Neuronal stem cell (in vitro differentiated cells): ENCODE results near the gene ZBTB20.
A peak's percentile ranks its signal among the peaks of the same experiment; 100 is the strongest.

Experiments
- DNase-seq: peaks from one replicate; pipeline ENCODE4 v3.0.0-alpha.2; 2013; ENCODE audit warnings: low spot score
- H2AFZ ChIP-seq: one replicate; pipeline ENCODE4 v1.6.1; 2013; ENCODE audit warnings: mild to moderate bottlenecking, low read length, inconsistent platforms
- H2AK5ac ChIP-seq: 2 replicates; pipeline ENCODE4 v1.6.1; 2013; ENCODE audit warnings: low read depth, mild to moderate bottlenecking, inconsistent platforms, low read length, moderate library complexity, mixed read lengths
- H2BK120ac ChIP-seq: 2 replicates; pipeline ENCODE4 v1.6.1; 2013; ENCODE audit warnings: low read depth, mild to moderate bottlenecking, inconsistent platforms, low read length, moderate library complexity, mixed read lengths
- H2BK12ac ChIP-seq: one replicate; pipeline ENCODE4 v1.6.1; 2013; ENCODE audit warnings: low read length, inconsistent platforms
- H2BK15ac ChIP-seq: 2 replicates; pipeline ENCODE4 v1.6.1; 2013; ENCODE audit warnings: mild to moderate bottlenecking, low read length, inconsistent platforms, mixed read lengths
- H2BK5ac ChIP-seq: one replicate; pipeline ENCODE4 v1.6.1; 2013; ENCODE audit warnings: inconsistent platforms, mild to moderate bottlenecking, low read length, moderate library complexity
- H3K14ac ChIP-seq: one replicate; pipeline ENCODE4 v1.6.1; 2013; ENCODE audit warnings: low read length, inconsistent platforms
- H3K18ac ChIP-seq: 2 replicates; pipeline ENCODE4 v1.6.1; 2013; ENCODE audit warnings: low read length, inconsistent platforms
- H3K23ac ChIP-seq: 2 replicates; pipeline ENCODE4 v1.6.1; 2013; ENCODE audit warnings: low read depth, mild to moderate bottlenecking, mixed read lengths, low read length, inconsistent platforms; ENCODE audit not compliant: poor library complexity
- H3K27ac ChIP-seq: replicated peaks from 3 replicates; pipeline ENCODE4 v1.5.1; 2013; ENCODE audit warnings: low read length, inconsistent platforms
- H3K27me3 ChIP-seq, 3 experiments: 2 replicates each; pipeline ENCODE4 v1.6.1; 2013; ENCODE audit warnings: low read length in 3 of 3, mild to moderate bottlenecking in 2 of 3, inconsistent platforms in 1 of 3, low read depth in 1 of 3, mixed read lengths in 1 of 3, moderate library complexity in 1 of 3; ENCODE audit not compliant: control insufficient read depth in 3 of 3, insufficient read depth in 3 of 3
- H3K36me3 ChIP-seq, 2 donors: replicated peaks in 1 of 2; 2 replicates each; pipeline ENCODE4 v1.6.1; 2013; ENCODE audit warnings: low read length in 2 of 2; ENCODE audit not compliant: control insufficient read depth in 2 of 2, insufficient read depth in 2 of 2
- H3K4ac ChIP-seq: 2 replicates; pipeline ENCODE4 v1.6.1; 2013; ENCODE audit warnings: inconsistent platforms, mild to moderate bottlenecking, low read length, moderate library complexity
- H3K4me1 ChIP-seq, 2 donors: 1 replicate in 1 of 2; 2 replicates in 1 of 2; pipeline ENCODE4 v1.6.1; 2013; ENCODE audit warnings: low read length in 2 of 2, low read depth in 1 of 2; ENCODE audit not compliant: control insufficient read depth in 2 of 2, insufficient read depth in 1 of 2
- H3K4me2 ChIP-seq: one replicate; pipeline ENCODE4 v1.6.1; 2013; ENCODE audit warnings: mild to moderate bottlenecking, low read length, inconsistent platforms; ENCODE audit not compliant: insufficient read depth, poor library complexity, severe bottlenecking
- H3K4me3 ChIP-seq, 2 donors: 2 replicates each; pipeline ENCODE4 v1.5.1; 2013; ENCODE audit warnings: low read length in 2 of 2, mild to moderate bottlenecking in 2 of 2, inconsistent platforms in 1 of 2, moderate library complexity in 1 of 2
- H3K79me1 ChIP-seq: one replicate; pipeline ENCODE4 v1.6.1; 2013; ENCODE audit warnings: low read depth, mild to moderate bottlenecking, inconsistent platforms, low read length, moderate library complexity
- H3K9ac ChIP-seq: one replicate; pipeline ENCODE4 v1.6.1; 2013; ENCODE audit warnings: mild to moderate bottlenecking, low read depth, low read length, inconsistent platforms; ENCODE audit not compliant: poor library complexity
- H3K9me3 ChIP-seq, 2 donors: replicated peaks in 1 of 2; 2 replicates each; pipeline versions ENCODE3 to v1.6.1; 2013; ENCODE audit warnings: low read length in 2 of 2, mild to moderate bottlenecking in 2 of 2, inconsistent platforms in 1 of 2, low read depth in 1 of 2, mixed read lengths in 1 of 2, moderate library complexity in 1 of 2; ENCODE audit not compliant: control insufficient read depth in 2 of 2, insufficient read depth in 1 of 2
- H4K8ac ChIP-seq: one replicate; pipeline ENCODE4 v1.6.1; 2013; ENCODE audit warnings: low read depth, mild to moderate bottlenecking, inconsistent platforms, low read length, moderate library complexity
- H4K91ac ChIP-seq: one replicate; pipeline ENCODE4 v1.6.1; 2013; ENCODE audit warnings: low read length, low read depth, mild to moderate bottlenecking, inconsistent platforms; ENCODE audit not compliant: poor library complexity
- WGBS, 2 donors: extraction: QIAGEN DNeasy Blood & Tissue Kit; methylation state at CpG; one replicate each; pipeline ENCODE4 v1.1.7; 2013; ENCODE audit warnings: missing lambda C conversion rate in 2 of 2, mixed read lengths in 1 of 2; ENCODE audit not compliant: insufficient read length in 2 of 2, insufficient replicate concordance in 1 of 2; ENCODE audit errors: extremely low coverage in 2 of 2; 5-methylcytosine and 5-hydroxymethylcytosine counted together

Gene ZBTB20

DNA sequence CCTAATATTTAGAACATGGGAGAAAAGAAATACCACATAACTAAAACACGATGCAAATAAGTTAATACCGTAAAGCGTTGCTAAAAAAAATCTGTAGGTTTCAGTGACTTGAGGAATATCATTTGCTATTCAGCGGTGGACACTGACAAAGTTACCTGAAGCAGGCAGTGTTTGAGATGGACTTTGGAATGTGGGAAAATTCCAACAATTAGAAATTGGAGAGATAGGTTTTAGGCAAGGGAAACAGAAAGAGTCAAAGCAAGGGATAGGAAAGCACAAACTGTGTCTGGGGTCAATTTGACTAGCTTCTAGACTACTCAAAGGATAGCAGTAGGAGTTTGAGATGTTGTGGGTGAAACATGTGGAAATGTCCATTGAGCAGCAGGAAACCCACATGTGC, 680.3 kb downstream of the ZBTB20 start:
- Histone ChIP-seq H3K9ac (no peak overlapping the region), H2AFZ (no peak overlapping the region), H3K4me1 (peaks cover 0 to 3% of the 10 kb centered on the region in 2 donors), H4K8ac (no peak overlapping the region), H2BK5ac (no peak overlapping the region), H3K4me2 (no peak overlapping the region), H2BK12ac (no peak overlapping the region), H3K18ac (no peak overlapping the region), H3K27ac (no peak overlapping the region), H3K14ac (no peak overlapping the region), H3K79me1 (no peaks in the 10 kb centered on the region), H3K27me3 (no peaks in the 10 kb centered on the region), H4K91ac (no peak overlapping the region), H2AK5ac (no peak overlapping the region), H3K23ac (no peak overlapping the region), H3K4me3 (no peak overlapping the region), H3K36me3 (no peaks in the 10 kb centered on the region), H3K4ac (no peak overlapping the region), H2BK15ac (no peak overlapping the region), H3K9me3 (no peaks in the 10 kb centered on the region), H2BK120ac (no peak overlapping the region)
- DNase-seq, result no peak
- WGBS, 2 donors, result no CpG with 5 or more reads among the region's 4 CpGs

DNA sequence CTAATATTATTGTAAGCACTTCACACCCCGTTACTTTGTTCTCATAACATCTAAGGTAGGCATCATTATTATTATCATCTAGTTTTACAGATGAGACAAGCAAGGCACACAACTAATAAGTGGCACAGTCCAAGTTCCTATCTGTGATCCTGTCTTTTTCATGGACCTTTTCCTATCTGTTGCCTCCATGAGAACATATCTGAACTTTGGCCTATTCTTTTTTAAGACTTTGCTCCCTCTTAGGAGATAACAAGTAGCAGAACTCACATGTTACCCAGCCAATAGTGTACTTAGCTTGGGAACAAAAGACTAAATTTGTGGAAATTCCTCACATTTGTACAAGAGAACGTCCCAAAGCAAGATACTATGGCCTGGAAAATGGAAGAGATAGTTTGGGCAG, 680.8 kb downstream of the ZBTB20 start:
- Histone ChIP-seq H3K27ac (no peak overlapping the region), H3K9me3 (no peaks in the 10 kb centered on the region), H2BK120ac (no peak overlapping the region), H2BK12ac (no peak overlapping the region), H3K4me3 (no peak overlapping the region), H2AFZ (no peak overlapping the region), H3K14ac (no peak overlapping the region), H3K9ac (no peak overlapping the region), H2AK5ac (no peak overlapping the region), H3K27me3 (no peaks in the 10 kb centered on the region), H3K18ac (no peak overlapping the region), H3K79me1 (no peaks in the 10 kb centered on the region), H2BK5ac (no peak overlapping the region), H4K91ac (no peak overlapping the region), H3K4ac (no peak overlapping the region), H3K36me3 (no peaks in the 10 kb centered on the region), H3K23ac (no peak overlapping the region), H3K4me1 (peaks cover 0 to 3% of the 10 kb centered on the region in 2 donors), H3K4me2 (no peak overlapping the region), H2BK15ac (no peak overlapping the region), H4K8ac (no peak overlapping the region)
- WGBS, 2 donors, result no CpG with 5 or more reads among the region's 2 CpGs
- DNase-seq, result no peak

DNA sequence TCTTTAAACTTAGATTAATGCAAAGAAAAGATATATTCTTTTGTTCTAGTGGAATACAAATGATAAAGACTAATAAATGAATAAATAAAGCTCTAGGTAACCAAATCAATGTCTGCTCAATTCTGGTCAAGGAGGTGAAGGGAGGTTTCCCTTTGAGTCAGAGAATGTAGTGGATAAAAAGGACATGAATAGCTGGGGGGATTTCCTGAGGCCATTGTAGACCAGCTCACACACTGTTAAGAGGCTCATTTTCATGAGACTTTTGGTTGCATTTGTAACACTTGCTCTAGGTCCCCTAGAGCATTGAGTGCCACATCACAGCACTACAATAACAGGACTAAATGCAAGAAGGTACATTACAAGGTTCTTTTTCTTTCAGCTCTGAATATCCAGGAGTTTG, 682.5 kb downstream of the ZBTB20 start:
- H3K9ac ChIP-seq, result no peak overlapping the region
- DNase-seq, result peak; percentile 23
- H3K4me2 ChIP-seq, result no peak overlapping the region

DNA sequence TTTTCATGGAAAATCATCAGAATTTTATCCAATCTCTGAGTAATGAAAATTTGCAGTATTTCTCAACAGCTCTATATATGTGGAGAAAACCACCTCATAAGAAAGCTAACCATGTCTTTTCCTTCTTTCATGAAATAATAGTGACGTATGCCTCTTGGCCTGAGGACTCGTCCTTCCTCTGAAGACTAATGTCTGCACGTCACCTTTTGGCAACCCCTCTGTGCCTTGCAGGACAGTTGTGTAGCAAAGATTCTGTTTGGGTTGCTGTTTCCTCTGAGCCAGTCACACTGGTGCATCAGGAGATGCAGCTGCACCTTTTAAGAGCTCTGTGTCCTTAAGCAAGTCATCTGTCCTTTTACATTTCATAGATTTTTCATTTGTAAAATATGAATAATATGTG, 684.3 kb downstream of the ZBTB20 start:
- Histone ChIP-seq H3K36me3 (no peaks in the 10 kb centered on the region), H4K91ac (no peak overlapping the region), H3K9me3 (no peaks in the 10 kb centered on the region), H4K8ac (no peak overlapping the region), H3K14ac (no peak overlapping the region), H2AK5ac (no peak overlapping the region), H2BK5ac (no peak overlapping the region), H3K27ac (no peak overlapping the region), H2BK15ac (no peak overlapping the region), H3K4me1 (peaks cover 0 to 9% of the 10 kb centered on the region in 2 donors), H3K23ac (no peak overlapping the region), H2BK120ac (no peak overlapping the region), H2AFZ (no peak overlapping the region), H3K4me3 (no peak overlapping the region), H3K4ac (no peak overlapping the region), H3K9ac (no peak overlapping the region), H3K27me3 (no peaks in the 10 kb centered on the region), H3K4me2 (no peak overlapping the region), H3K18ac (no peak overlapping the region), H3K79me1 (no peaks in the 10 kb centered on the region), H2BK12ac (no peak overlapping the region)
- no peak for DNase-seq
- no CpG with 5 or more reads among the region's 3 CpGs for WGBS, 2 donors

More for the DNA sequence above, 682.5 kb downstream of the ZBTB20 start:
- no peak overlapping the region for H3K14ac ChIP-seq
- no peak overlapping the region for H3K4ac ChIP-seq
- H3K27ac ChIP-seq, result peak overlapping the region; percentile 16
- H2AFZ ChIP-seq, result no peak overlapping the region
- no peak overlapping the region for H2BK15ac ChIP-seq
- no peak overlapping the region for H3K4me3 ChIP-seq
- H2BK12ac ChIP-seq, result no peak overlapping the region
- H3K4me1 ChIP-seq, result peaks cover 0 to 3% of the 10 kb centered on the region in 2 donors
- H2AK5ac ChIP-seq, result no peak overlapping the region
- H2BK120ac ChIP-seq, result no peak overlapping the region
- no peaks in the 10 kb centered on the region for H3K9me3 ChIP-seq
- no peak overlapping the region for H2BK5ac ChIP-seq
- no peak overlapping the region for H4K91ac ChIP-seq
- H3K27me3 ChIP-seq, result no peaks in the 10 kb centered on the region
- no peaks in the 10 kb centered on the region for H3K36me3 ChIP-seq
- no peaks in the 10 kb centered on the region for H3K79me1 ChIP-seq
- H3K18ac ChIP-seq, result no peak overlapping the region
- no peak overlapping the region for H4K8ac ChIP-seq
- H3K23ac ChIP-seq, result no peak overlapping the region
